K562 (cell line): Measurements from ENCODE around the gene PHF24. TPM values are rescaled to one million over a fixed set of nuclear protein-coding genes. Genes with fewer than 3 reads are reported as not detected.

Experiments
- SIRT6 ChIP-seq: IDR thresholded peaks from one replicate; pipeline ENCODE4 v1.6.1; 2012; ENCODE audit warnings: low read depth, mild to moderate bottlenecking, control low read depth, inconsistent platforms, low read length, moderate library complexity
- TAF1 ChIP-seq: IDR thresholded peaks from 2 replicates; pipeline ENCODE4 v1.6.1; 2011; ENCODE audit warnings: mild to moderate bottlenecking, low read length, moderate library complexity; ENCODE audit not compliant: insufficient read depth, control insufficient read depth, severe bottlenecking; ENCODE audit errors: extremely low read depth
- ZBTB40 ChIP-seq, 2 experiments: fragments of 450-650 bp in 1 of 2; sonication (generic) in 1 of 2; formaldehyde crosslinking in 1 of 2; IDR thresholded peaks; 2 replicates each; pipeline versions ENCODE4 v1.7.1 to v1.9.0; 2016 to 2022; ENCODE audit warnings: inconsistent platforms in 1 of 2, mild to moderate bottlenecking in 1 of 2, missing genetic modification reagents in 1 of 2
- polyA plus RNA-seq, 8 experiments: library from polyadenylated mRNA; depleted of rRNA in 4 of 8; stranded (reverse) in 5 of 8; unstranded in 3 of 8; fragments of >200 nt; fragmentation: Nextera tagmentation in 2 of 8; fragmentation: Illumina TruSeq in 1 of 8; extraction: Ambion mirVana in 2 of 8; extraction: Trizol in 1 of 8; gene quantifications; 2 replicates each; pipeline versions ENCODE4 v1.2.1 to v1.2.3, GENCODE V29; 2011 to 2014; ENCODE audit warnings: inconsistent platforms in 1 of 8, missing spikeins in 1 of 8
- total RNA-seq, 7 experiments: library from RNA; depleted of rRNA in 6 of 7; stranded (reverse); fragments of >200 nt in 6 of 7; fragmentation: Illumina TruSeq in 2 of 7; extraction: Trizol in 2 of 7; gene quantifications; 2 replicates each; pipeline versions ENCODE4 v1.2.1 to v1.2.3, GENCODE V29; 2011 to 2021; ENCODE audit warnings: low replicate concordance in 1 of 7

Gene PHF24
- total and polyA plus RNA-seq, 9 of the 15 experiments (the other 6 are each of a cell fraction or from before 2014, with no cell fraction given), result 0.01 TPM; not detected in 7

- TF ChIP-seq ZBTB40 (IDR thresholded peaks at IDR 0.05) (no peak), ZBTB40 (CRISPR knock-in tag; IDR thresholded peaks at IDR 0.05) (no peak), SIRT6 (no peak), TAF1 (no peak)
Measured at GRCh38 chr9:35029852-35030251, 71.8 kb downstream of the PHF24 start (continued).

Other genes starting within 250 kb of the PHF24 start
Only the 7 nearest of the 8 such genes appear.
- gene DNAJB5, start 31.5 kb downstream of the PHF24 start, total RNA-seq (2014; rRNA removed), result 4.1 and 5.2 TPM in 2 replicates
- 3.7 TPM in 2 replicates for gene DNAJB5, start 31.5 kb downstream of the PHF24 start, total RNA-seq (2014; rRNA removed; fragmentation: Illumina TruSeq; extraction: Trizol)
- 2.6 and 2.7 TPM in 2 replicates for gene DNAJB5, start 31.5 kb downstream of the PHF24 start, total RNA-seq (2015; rRNA removed; fragmentation: Illumina TruSeq; extraction: Trizol)
- 3.6 and 4.4 TPM in 2 replicates for gene DNAJB5, start 31.5 kb downstream of the PHF24 start, total RNA-seq (2021)
- gene DNAJB5, start 31.5 kb downstream of the PHF24 start, polyA plus RNA-seq (2011; rRNA removed), result 1.5 and 1.7 TPM in 2 replicates
- gene DNAJB5, start 31.5 kb downstream of the PHF24 start, polyA plus RNA-seq (2014; fragmentation: Illumina TruSeq; extraction: Trizol), result 7.4 and 7.8 TPM in 2 replicates
- under 1 TPM; 0.15 to 0.63 TPM for gene DNAJB5, start 31.5 kb downstream of the PHF24 start, polyA plus RNA-seq (2014; fragmentation: Nextera tagmentation; extraction: Ambion mirVana)
- 3.7 and 4.2 TPM in 2 replicates for gene DNAJB5, start 31.5 kb downstream of the PHF24 start, polyA plus RNA-seq (2014; rRNA removed)
- gene VCP, start 114.3 kb downstream of the PHF24 start, total RNA-seq (2014; rRNA removed), result 192 and 235 TPM in 2 replicates
- gene VCP, start 114.3 kb downstream of the PHF24 start, total RNA-seq (2014; rRNA removed; fragmentation: Illumina TruSeq; extraction: Trizol), result 199 and 201 TPM in 2 replicates
- gene VCP, start 114.3 kb downstream of the PHF24 start, total RNA-seq (2015; rRNA removed; fragmentation: Illumina TruSeq; extraction: Trizol), result 199 TPM in 2 replicates
- gene VCP, start 114.3 kb downstream of the PHF24 start, total RNA-seq (2021), result 232 and 256 TPM in 2 replicates
- 221 and 257 TPM in 2 replicates for gene VCP, start 114.3 kb downstream of the PHF24 start, polyA plus RNA-seq (2011; rRNA removed)
- gene VCP, start 114.3 kb downstream of the PHF24 start, polyA plus RNA-seq (2014; fragmentation: Illumina TruSeq; extraction: Trizol), result 209 and 259 TPM in 2 replicates
- gene VCP, start 114.3 kb downstream of the PHF24 start, polyA plus RNA-seq (2014; fragmentation: Nextera tagmentation; extraction: Ambion mirVana), result 10 to 100 TPM in 1 of 2 experiments, 1 to 10 TPM in 1; 7.1 to 15.6 TPM
- gene VCP, start 114.3 kb downstream of the PHF24 start, polyA plus RNA-seq (2014; rRNA removed), result 128 and 140 TPM in 2 replicates
- 27.3 and 30.8 TPM in 2 replicates for gene FANCG, start 121.7 kb downstream of the PHF24 start, total RNA-seq (2014; rRNA removed)
- 26.4 and 28.3 TPM in 2 replicates for gene FANCG, start 121.7 kb downstream of the PHF24 start, total RNA-seq (2014; rRNA removed; fragmentation: Illumina TruSeq; extraction: Trizol)
- 30.0 and 31.0 TPM in 2 replicates for gene FANCG, start 121.7 kb downstream of the PHF24 start, total RNA-seq (2015; rRNA removed; fragmentation: Illumina TruSeq; extraction: Trizol)
- gene FANCG, start 121.7 kb downstream of the PHF24 start, total RNA-seq (2021), result 38.4 and 41.2 TPM in 2 replicates
- gene FANCG, start 121.7 kb downstream of the PHF24 start, polyA plus RNA-seq (2011; rRNA removed), result 30.4 and 34.6 TPM in 2 replicates
- gene FANCG, start 121.7 kb downstream of the PHF24 start, polyA plus RNA-seq (2014; fragmentation: Illumina TruSeq; extraction: Trizol), result 33.3 and 34.4 TPM in 2 replicates
- 10 to 100 TPM in 1 of 2 experiments, 1 to 10 TPM in 1; 7.5 to 12.2 TPM for gene FANCG, start 121.7 kb downstream of the PHF24 start, polyA plus RNA-seq (2014; fragmentation: Nextera tagmentation; extraction: Ambion mirVana)
- gene FANCG, start 121.7 kb downstream of the PHF24 start, polyA plus RNA-seq (2014; rRNA removed), result 39.0 and 43.9 TPM in 2 replicates
- gene PIGO, start 138.3 kb downstream of the PHF24 start, total RNA-seq (2014; rRNA removed), result 11.3 and 11.5 TPM in 2 replicates
- 5.4 and 6.7 TPM in 2 replicates for gene PIGO, start 138.3 kb downstream of the PHF24 start, total RNA-seq (2014; rRNA removed; fragmentation: Illumina TruSeq; extraction: Trizol)
- 5.7 TPM in 2 replicates for gene PIGO, start 138.3 kb downstream of the PHF24 start, total RNA-seq (2015; rRNA removed; fragmentation: Illumina TruSeq; extraction: Trizol)
- gene PIGO, start 138.3 kb downstream of the PHF24 start, total RNA-seq (2021), result 13.7 and 15.8 TPM in 2 replicates
- 9.7 and 15.0 TPM in 2 replicates for gene PIGO, start 138.3 kb downstream of the PHF24 start, polyA plus RNA-seq (2011; rRNA removed)
- 10.1 and 12.2 TPM in 2 replicates for gene PIGO, start 138.3 kb downstream of the PHF24 start, polyA plus RNA-seq (2014; fragmentation: Illumina TruSeq; extraction: Trizol)
- 1 to 10 TPM; 5.6 to 5.9 TPM for gene PIGO, start 138.3 kb downstream of the PHF24 start, polyA plus RNA-seq (2014; fragmentation: Nextera tagmentation; extraction: Ambion mirVana)
- gene PIGO, start 138.3 kb downstream of the PHF24 start, polyA plus RNA-seq (2014; rRNA removed), result 10.2 and 11.1 TPM in 2 replicates
- gene STOML2, start 144.8 kb downstream of the PHF24 start, total RNA-seq (2014; rRNA removed), result 215 and 273 TPM in 2 replicates
- gene STOML2, start 144.8 kb downstream of the PHF24 start, total RNA-seq (2014; rRNA removed; fragmentation: Illumina TruSeq; extraction: Trizol), result 109 and 132 TPM in 2 replicates
- gene STOML2, start 144.8 kb downstream of the PHF24 start, total RNA-seq (2015; rRNA removed; fragmentation: Illumina TruSeq; extraction: Trizol), result 131 and 132 TPM in 2 replicates
- gene STOML2, start 144.8 kb downstream of the PHF24 start, total RNA-seq (2021), result 211 and 214 TPM in 2 replicates
- 196 and 209 TPM in 2 replicates for gene STOML2, start 144.8 kb downstream of the PHF24 start, polyA plus RNA-seq (2011; rRNA removed)
- gene STOML2, start 144.8 kb downstream of the PHF24 start, polyA plus RNA-seq (2014; fragmentation: Illumina TruSeq; extraction: Trizol), result 174 and 184 TPM in 2 replicates
- gene STOML2, start 144.8 kb downstream of the PHF24 start, polyA plus RNA-seq (2014; fragmentation: Nextera tagmentation; extraction: Ambion mirVana), result 100 to 1,000 TPM; 110 to 125 TPM
- 220 and 244 TPM in 2 replicates for gene STOML2, start 144.8 kb downstream of the PHF24 start, polyA plus RNA-seq (2014; rRNA removed)
- 4.2 and 4.7 TPM in 2 replicates for gene ATOSB, start 157.6 kb downstream of the PHF24 start, total RNA-seq (2014; rRNA removed)
- gene ATOSB, start 157.6 kb downstream of the PHF24 start, total RNA-seq (2014; rRNA removed; fragmentation: Illumina TruSeq; extraction: Trizol), result 2.1 and 2.3 TPM in 2 replicates
- gene ATOSB, start 157.6 kb downstream of the PHF24 start, total RNA-seq (2015; rRNA removed; fragmentation: Illumina TruSeq; extraction: Trizol), result 3.6 and 4.0 TPM in 2 replicates
- 4.0 and 6.0 TPM in 2 replicates for gene ATOSB, start 157.6 kb downstream of the PHF24 start, total RNA-seq (2021)
- gene ATOSB, start 157.6 kb downstream of the PHF24 start, polyA plus RNA-seq (2011; rRNA removed), result 8.0 and 10.2 TPM in 2 replicates
- 4.5 and 6.0 TPM in 2 replicates for gene ATOSB, start 157.6 kb downstream of the PHF24 start, polyA plus RNA-seq (2014; fragmentation: Illumina TruSeq; extraction: Trizol)
- 1 to 10 TPM in 1 of 2 experiments, under 1 TPM in 1; 0.45 to 1.1 TPM for gene ATOSB, start 157.6 kb downstream of the PHF24 start, polyA plus RNA-seq (2014; fragmentation: Nextera tagmentation; extraction: Ambion mirVana)
- 6.4 and 7.0 TPM in 2 replicates for gene ATOSB, start 157.6 kb downstream of the PHF24 start, polyA plus RNA-seq (2014; rRNA removed)
- 7.0 and 9.1 TPM in 2 replicates for gene UNC13B, start 203.7 kb downstream of the PHF24 start, total RNA-seq (2014; rRNA removed)
- gene UNC13B, start 203.7 kb downstream of the PHF24 start, total RNA-seq (2014; rRNA removed; fragmentation: Illumina TruSeq; extraction: Trizol), result 8.9 and 9.6 TPM in 2 replicates
- 8.2 and 8.3 TPM in 2 replicates for gene UNC13B, start 203.7 kb downstream of the PHF24 start, total RNA-seq (2015; rRNA removed; fragmentation: Illumina TruSeq; extraction: Trizol)
- gene UNC13B, start 203.7 kb downstream of the PHF24 start, total RNA-seq (2021), result 11.1 and 11.5 TPM in 2 replicates
- 7.5 and 10.0 TPM in 2 replicates for gene UNC13B, start 203.7 kb downstream of the PHF24 start, polyA plus RNA-seq (2011; rRNA removed)
- gene UNC13B, start 203.7 kb downstream of the PHF24 start, polyA plus RNA-seq (2014; fragmentation: Illumina TruSeq; extraction: Trizol), result 10.0 and 11.3 TPM in 2 replicates
- gene UNC13B, start 203.7 kb downstream of the PHF24 start, polyA plus RNA-seq (2014; fragmentation: Nextera tagmentation; extraction: Ambion mirVana), result 1 to 10 TPM; 2.4 to 3.9 TPM
- 8.6 and 9.0 TPM in 2 replicates for gene UNC13B, start 203.7 kb downstream of the PHF24 start, polyA plus RNA-seq (2014; rRNA removed)